Effector memory CD8-positive, alpha-beta T cell (primary cell): ENCODE data around the gene VAV3.
"Not testable (repeated sequence)": the region's sequence is repeated elsewhere in the genome, so short reads cannot be mapped to it uniquely, and the experiment has no call there.

Source experiments
- ATAC-seq: fragments of 150-1000 bp; cut with Tn5 transposase; replicated peaks from 2 replicates; pipeline ENCODE4 v1.10.0; 2021; ENCODE audit warnings: mild to moderate bottlenecking, moderate library complexity
- DNase-seq, 3 experiments: peaks; one replicate each; pipeline ENCODE4 v3.0.0; 2021
- H3K27ac Mint-ChIP-seq, 2 donors: one replicate each; pipeline ENCODE4 v1.8.0; 2022; ENCODE audit warnings: mild to moderate bottlenecking in 2 of 2, mixed read lengths in 2 of 2, moderate library complexity in 2 of 2
- H3K27me3 Mint-ChIP-seq, 2 donors: one replicate each; pipeline ENCODE4 v1.8.0; 2022; ENCODE audit warnings: mixed read lengths in 2 of 2
- H3K36me3 Mint-ChIP-seq: one replicate; pipeline ENCODE4 v1.8.0; 2022; ENCODE audit warnings: mild to moderate bottlenecking, moderate library complexity, mixed read lengths; ENCODE audit not compliant: insufficient read depth
- H3K4me1 Mint-ChIP-seq, 2 donors: one replicate each; pipeline ENCODE4 v1.8.0; 2022; ENCODE audit warnings: low read depth in 2 of 2, mixed read lengths in 2 of 2
- H3K4me3 Mint-ChIP-seq, 2 donors: one replicate each; pipeline ENCODE4 v1.8.0; 2022; ENCODE audit warnings: mild to moderate bottlenecking in 2 of 2, mixed read lengths in 2 of 2, moderate library complexity in 2 of 2
- H3K9me3 Mint-ChIP-seq, 2 donors: one replicate each; pipeline ENCODE4 v1.8.0; 2022; ENCODE audit warnings: mixed read lengths in 2 of 2

VAV3 gene

GRCh38 chr1:107673006-107673405 is 292.0 kb downstream of the VAV3 start:
- no peak for ATAC-seq
- Mint-ChIP-seq H3K4me3 (no peak overlapping the region), H3K4me1 (peaks cover 0 to 4% of the 10 kb centered on the region in 2 donors), H3K36me3 (no peaks in the 10 kb centered on the region), H3K27me3 (no peaks in the 10 kb centered on the region), H3K9me3 (peaks cover 0 to 3% of the 10 kb centered on the region in 2 donors), H3K27ac (no peak overlapping the region)
- no peak for DNase-seq

GRCh38 chr1:107670397-107671040 is 294.5 kb downstream of the VAV3 start:
- Mint-ChIP-seq H3K27ac (no peak overlapping the region), H3K9me3 (peaks cover 0 to 2% of the 10 kb centered on the region in 2 donors), H3K4me1 (peaks cover 0 to 4% of the 10 kb centered on the region in 2 donors), H3K4me3 (no peak overlapping the region), H3K36me3 (no peaks in the 10 kb centered on the region), H3K27me3 (no peaks in the 10 kb centered on the region)
- no peak for ATAC-seq
- no peak for DNase-seq

GRCh38 chr1:107669996-107670395 is 295.0 kb downstream of the VAV3 start:
- H3K27me3 Mint-ChIP-seq, result no peaks in the 10 kb centered on the region

DNA sequence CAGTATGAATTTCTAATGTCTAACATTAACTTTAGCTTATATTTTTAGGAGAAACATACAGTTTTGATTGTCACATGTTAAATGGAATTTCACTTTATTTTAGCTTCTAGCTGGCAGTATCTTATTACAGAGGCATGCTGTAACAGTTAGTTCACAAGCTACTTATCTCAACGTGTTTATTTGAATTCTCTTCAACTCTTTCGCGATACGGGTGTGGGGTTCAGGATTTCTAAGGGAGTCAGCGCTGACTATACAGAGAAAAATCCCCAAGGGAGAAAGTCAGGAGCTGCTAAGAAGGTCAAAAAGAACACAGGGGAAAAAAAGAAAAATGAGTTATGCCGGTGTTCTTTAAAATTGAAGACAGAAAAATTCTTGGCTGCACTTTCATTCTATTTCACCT is 296.2 kb downstream of the VAV3 start:
- Mint-ChIP-seq H3K27me3 (no peaks in the 10 kb centered on the region), H3K4me3 (no peak overlapping the region), H3K36me3 (no peaks in the 10 kb centered on the region), H3K27ac (no peak overlapping the region), H3K9me3 (no peaks in the 10 kb centered on the region), H3K4me1 (peaks cover 0 to 4% of the 10 kb centered on the region in 2 donors)
- ATAC-seq (no peak), DNase-seq (no peak)

More at GRCh38 chr1:107669996-107670395, 295.0 kb downstream of the VAV3 start:
- Mint-ChIP-seq H3K27ac (no peak overlapping the region), H3K9me3 (no peaks in the 10 kb centered on the region), H3K4me1 (peaks cover 0 to 4% of the 10 kb centered on the region in 2 donors), H3K36me3 (no peaks in the 10 kb centered on the region), H3K4me3 (no peak overlapping the region)
- ATAC-seq (no peak), DNase-seq (no peak)

GRCh38 chr1:107666493-107666892 is 298.5 kb downstream of the VAV3 start:
- no peak overlapping the region for H3K27ac Mint-ChIP-seq
- H3K27me3 Mint-ChIP-seq, result no peaks in the 10 kb centered on the region
- H3K4me1 Mint-ChIP-seq, result no peaks in the 10 kb centered on the region
- no peaks in the 10 kb centered on the region for H3K9me3 Mint-ChIP-seq
- no peak for ATAC-seq
- H3K4me3 Mint-ChIP-seq, result no peak overlapping the region
- no peaks in the 10 kb centered on the region for H3K36me3 Mint-ChIP-seq
- no peak for DNase-seq

DNA sequence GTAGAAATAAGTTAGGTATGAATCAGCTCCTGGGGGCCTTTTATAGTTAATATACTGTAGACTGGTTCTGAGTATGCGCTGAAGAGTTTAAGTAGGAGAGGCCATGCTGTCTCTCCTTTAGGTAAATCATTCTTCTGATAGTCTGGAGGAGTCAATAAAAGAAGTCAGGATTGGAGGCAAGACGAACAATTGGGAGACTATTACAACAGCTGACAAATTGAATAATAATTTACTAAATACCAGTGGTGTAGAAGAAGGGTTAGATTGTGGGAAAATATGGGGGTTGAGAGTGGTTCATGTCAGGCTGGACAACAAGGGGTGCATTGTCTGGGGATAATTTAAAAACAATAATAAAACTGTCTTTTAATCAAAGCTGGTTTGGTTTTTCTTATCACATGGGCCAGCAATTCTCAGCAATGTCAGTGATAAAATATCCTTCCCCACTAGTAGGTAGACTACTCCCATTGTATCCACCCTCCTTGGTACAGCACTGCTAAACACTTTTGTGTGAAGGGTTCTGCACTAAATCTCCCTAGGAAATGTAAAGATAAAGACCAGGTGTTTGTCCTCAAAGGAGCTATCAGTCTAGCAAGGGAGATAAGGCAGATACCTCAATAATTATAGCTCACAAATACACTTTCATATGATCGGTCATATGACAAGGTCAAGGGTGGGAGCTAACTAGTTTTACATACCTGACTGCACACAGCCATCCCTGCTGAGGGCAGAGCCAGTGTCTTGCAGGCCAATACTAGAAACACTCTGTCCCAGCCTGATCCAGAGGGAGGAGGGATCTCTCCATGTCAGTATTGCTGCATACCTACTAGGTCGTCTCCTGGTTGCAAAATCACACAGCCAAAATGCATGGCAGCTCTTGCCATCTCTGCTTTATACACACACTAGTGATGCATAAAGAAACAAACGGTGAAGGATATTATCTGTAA is 299.7 kb downstream of the VAV3 start:
- no peaks in the 10 kb centered on the region for H3K27me3 Mint-ChIP-seq
- H3K36me3 Mint-ChIP-seq, result no peaks in the 10 kb centered on the region
- no peak overlapping the region for H3K27ac Mint-ChIP-seq
- no peaks in the 10 kb centered on the region for H3K4me1 Mint-ChIP-seq
- DNase-seq (no peak), ATAC-seq (no peak)
- H3K9me3 Mint-ChIP-seq, result no peaks in the 10 kb centered on the region
- H3K4me3 Mint-ChIP-seq, result no peak overlapping the region

DNA sequence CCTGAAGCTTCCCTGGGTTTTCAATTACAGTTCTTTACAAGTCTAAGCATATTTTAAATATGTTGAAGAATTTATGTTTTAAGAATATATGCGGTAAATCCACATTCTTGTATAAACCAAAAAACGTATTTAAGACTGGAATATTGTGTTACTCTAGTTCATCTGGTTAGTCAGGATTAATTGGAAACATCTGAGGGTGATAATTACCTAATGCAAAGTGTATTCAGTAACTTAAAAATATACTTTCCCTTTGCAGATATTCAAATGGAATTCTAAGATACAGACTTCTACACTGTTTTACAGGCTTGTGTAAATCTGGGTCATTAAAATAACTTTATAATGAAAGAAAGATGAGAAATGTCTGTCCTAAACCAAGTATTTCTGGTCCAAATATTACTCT is 302.0 kb downstream of the VAV3 start:
- no peak overlapping the region for H3K27ac Mint-ChIP-seq
- H3K4me3 Mint-ChIP-seq, result no peak overlapping the region
- no peaks in the 10 kb centered on the region for H3K9me3 Mint-ChIP-seq
- DNase-seq, result no peak
- H3K36me3 Mint-ChIP-seq, result no peaks in the 10 kb centered on the region
- no peak for ATAC-seq
- H3K27me3 Mint-ChIP-seq, result no peaks in the 10 kb centered on the region
- no peaks in the 10 kb centered on the region for H3K4me1 Mint-ChIP-seq

DNA sequence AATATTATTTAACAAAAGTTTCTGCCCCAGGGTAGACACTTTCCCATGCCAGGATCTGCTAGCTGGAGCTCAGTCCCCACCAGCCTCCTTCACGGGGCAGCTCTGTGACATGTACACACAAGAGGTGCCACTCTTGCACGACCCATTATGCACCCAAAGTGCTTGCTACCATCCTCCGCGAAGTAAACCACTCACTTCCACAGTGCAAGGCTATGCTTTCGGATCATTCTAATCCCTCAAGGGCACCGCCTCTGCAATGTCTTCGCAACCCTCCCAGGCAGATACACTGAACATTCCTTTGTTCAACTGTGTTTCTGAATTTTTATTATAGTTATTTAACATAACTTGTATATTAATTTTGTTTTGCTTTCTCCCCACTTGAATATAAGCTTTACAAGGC is 303.8 kb downstream of the VAV3 start:
- DNase-seq, result no peak
- Mint-ChIP-seq H3K27me3 (no peaks in the 10 kb centered on the region), H3K4me3 (no peak overlapping the region), H3K4me1 (no peaks in the 10 kb centered on the region), H3K9me3 (no peaks in the 10 kb centered on the region), H3K27ac (no peak overlapping the region), H3K36me3 (peaks cover 4% of the 10 kb centered on the region)
- ATAC-seq, result no peak

DNA sequence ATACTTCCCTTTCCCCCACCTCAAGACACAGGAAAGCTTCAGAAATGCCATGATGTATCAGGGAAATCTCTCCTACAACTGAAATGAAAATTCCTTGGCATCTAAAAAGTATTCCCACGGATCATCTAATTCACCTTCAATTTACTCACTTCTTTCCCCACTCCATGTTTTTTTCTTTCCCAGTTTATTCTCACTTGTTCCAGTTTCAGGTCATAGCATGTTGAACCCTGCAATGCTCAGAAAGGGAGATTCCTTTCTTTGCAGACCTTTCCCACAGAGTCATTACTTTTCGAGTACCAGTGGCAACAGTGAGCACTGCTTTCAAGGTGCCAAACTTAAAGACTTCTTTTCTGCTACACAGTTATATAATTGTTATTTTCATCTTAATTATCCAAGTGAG is 305.0 kb downstream of the VAV3 start:
- no peaks in the 10 kb centered on the region for H3K27me3 Mint-ChIP-seq
- no peak overlapping the region for H3K4me3 Mint-ChIP-seq
- H3K36me3 Mint-ChIP-seq, result peaks cover 4% of the 10 kb centered on the region
- DNase-seq (no peak), ATAC-seq (no peak)
- no peak overlapping the region for H3K27ac Mint-ChIP-seq
- H3K4me1 Mint-ChIP-seq, result no peaks in the 10 kb centered on the region
- no peaks in the 10 kb centered on the region for H3K9me3 Mint-ChIP-seq

DNA sequence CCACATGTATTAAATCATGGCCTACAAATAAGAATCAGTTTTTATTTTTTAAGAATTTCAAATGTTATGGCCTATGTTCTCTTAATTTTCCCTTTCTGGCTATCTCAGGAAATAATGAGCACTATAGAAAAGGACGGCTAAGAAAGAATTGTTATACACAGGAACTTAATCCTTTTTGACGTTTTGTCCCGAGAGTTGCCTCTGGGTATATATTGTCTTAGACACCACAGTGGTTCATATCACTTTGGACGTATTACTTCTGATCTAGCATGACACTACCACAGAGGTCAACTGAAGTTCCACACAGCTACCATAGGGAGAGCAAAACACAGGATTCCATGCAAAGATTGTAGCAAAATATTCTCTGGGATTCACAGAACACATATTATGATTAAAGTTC is 307.6 kb downstream of the VAV3 start:
- peaks cover 4% of the 10 kb centered on the region for H3K36me3 Mint-ChIP-seq
- no peak overlapping the region for H3K4me3 Mint-ChIP-seq
- H3K27me3 Mint-ChIP-seq, result no peaks in the 10 kb centered on the region

GRCh38 chr1:107653765-107654164 is 311.2 kb downstream of the VAV3 start:
- DNase-seq, result no peak
- no peak for ATAC-seq
- H3K4me3 Mint-ChIP-seq, result no peak overlapping the region
- H3K36me3 Mint-ChIP-seq, result peaks cover 4% of the 10 kb centered on the region
- H3K27ac Mint-ChIP-seq, result peak overlapping the region in 1 of 2 donors; percentile 56
- H3K27me3 Mint-ChIP-seq, result no peaks in the 10 kb centered on the region
- H3K9me3 Mint-ChIP-seq, result no peaks in the 10 kb centered on the region
- peaks cover 11 to 15% of the 10 kb centered on the region in 2 donors for H3K4me1 Mint-ChIP-seq

More for the DNA sequence above, 307.6 kb downstream of the VAV3 start:
- Mint-ChIP-seq H3K9me3 (no peaks in the 10 kb centered on the region), H3K4me1 (peaks cover 0 to 2% of the 10 kb centered on the region in 2 donors), H3K27ac (no peak overlapping the region)
- DNase-seq, result no peak
- ATAC-seq, result no peak

GRCh38 chr1:107653005-107653404 is 312.0 kb downstream of the VAV3 start:
- no peak overlapping the region for H3K4me3 Mint-ChIP-seq
- H3K27me3 Mint-ChIP-seq, result no peaks in the 10 kb centered on the region
- peaks cover 4% of the 10 kb centered on the region for H3K36me3 Mint-ChIP-seq
- ATAC-seq (no peak), DNase-seq (no peak)
- no peaks in the 10 kb centered on the region for H3K9me3 Mint-ChIP-seq
- peaks cover 11 to 16% of the 10 kb centered on the region in 2 donors for H3K4me1 Mint-ChIP-seq
- H3K27ac Mint-ChIP-seq, result peak overlapping the region in 1 of 2 donors; percentile 56

- H3K27ac Mint-ChIP-seq, H3K27me3 Mint-ChIP-seq, H3K4me3 Mint-ChIP-seq, H3K36me3 Mint-ChIP-seq, DNase-seq, ATAC-seq, H3K9me3 Mint-ChIP-seq: not testable (repeated sequence)
- H3K4me1 Mint-ChIP-seq, result peaks cover 11 to 16% of the 10 kb centered on the region in 2 donors
Observed at GRCh38 chr1:107650825-107651224, 314.2 kb downstream of the VAV3 start.

GRCh38 chr1:107649023-107649422 is 316.0 kb downstream of the VAV3 start:
- H3K27ac Mint-ChIP-seq, result peak overlapping the region in 1 of 2 donors; percentile 85
- peak; percentile 96 for ATAC-seq
- no peaks in the 10 kb centered on the region for H3K9me3 Mint-ChIP-seq
- H3K36me3 Mint-ChIP-seq, result no peaks in the 10 kb centered on the region
- peak overlapping the region in 1 of 2 donors; percentile 11 for H3K4me3 Mint-ChIP-seq
- H3K4me1 Mint-ChIP-seq, result peaks cover 11 to 20% of the 10 kb centered on the region in 2 donors
- peak in 1 of 3 experiments; percentile 3 for DNase-seq
- no peaks in the 10 kb centered on the region for H3K27me3 Mint-ChIP-seq
